ENCODE data around the gene ACKR4. TPM values are rescaled to one million over a fixed set of nuclear protein-coding genes. Genes with fewer than 3 reads are reported as not detected.

Gene ACKR4
- total RNA-seq (2022; extraction: Qiagen RNA extraction): not detected in 5 replicates

DNA sequence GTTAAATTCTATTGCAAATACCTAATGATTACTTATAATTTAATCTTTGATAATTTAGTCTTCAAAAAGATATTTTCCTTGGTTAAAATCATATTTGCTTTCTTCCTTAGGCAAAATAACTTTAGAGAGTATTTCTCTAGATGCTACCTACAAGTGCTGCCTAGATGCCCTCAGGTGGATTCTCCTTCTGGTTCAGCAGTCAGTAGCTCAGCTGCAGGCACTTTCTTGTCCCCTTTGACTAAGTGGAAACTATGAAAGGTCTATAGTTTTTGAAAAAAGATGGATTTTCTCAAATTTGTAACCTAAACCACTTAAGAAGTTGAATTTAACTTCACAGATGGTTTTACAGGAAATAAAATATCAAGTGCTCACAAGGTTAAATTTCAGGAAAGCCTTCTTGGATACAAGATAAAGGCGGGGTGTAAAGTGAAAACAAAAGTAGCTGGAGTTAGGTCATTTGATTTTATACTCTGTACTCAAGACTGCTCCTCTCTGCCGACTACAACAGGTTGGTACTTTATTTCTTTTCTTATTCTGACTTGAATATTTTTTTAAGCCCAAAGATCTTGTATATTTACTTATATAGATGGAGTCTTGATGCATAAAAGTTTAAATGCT is at the start of gene ACKR4:
TSS of gene ACKR4 (plus strand) at position 455 of the 618 bp plus-strand sequence. CDS start 3,128 bp downstream, outside the sequence.

Other genes with a start within 250 kb of the ACKR4 start
- 9.6 to 12.8 TPM (median 12.5 TPM) in 5 replicates for gene DNAJC13, start 179.8 kb upstream of the ACKR4 start, total RNA-seq (2022; extraction: Qiagen RNA extraction)
- 3.1 to 5.1 TPM (median 4.2 TPM) in 5 replicates for gene ACAD11, start 62.5 kb downstream of the ACKR4 start, total RNA-seq (2022; extraction: Qiagen RNA extraction)
- 19.6 to 24.6 TPM (median 22.8 TPM) in 5 replicates for gene UBA5, start 63.1 kb downstream of the ACKR4 start, total RNA-seq (2022; extraction: Qiagen RNA extraction)
- 7.0 to 8.6 TPM (median 8.3 TPM) in 5 replicates for gene NPHP3, start 125.1 kb downstream of the ACKR4 start, total RNA-seq (2022; extraction: Qiagen RNA extraction)

All from A549 treated with Mapracorat at 1 μM for 4 hours (cell line).